Mammary epithelial cell (primary cell): ENCODE data around the gene AGTR2.

Source experiments
- CTCF ChIP-seq, 2 donors: IDR thresholded peaks in 1 of 2; conservative IDR thresholded peaks in 1 of 2; 2 replicates each; pipeline ENCODE4 v1.5.1; 2011 to 2012; ENCODE audit warnings: inconsistent platforms in 2 of 2, low read length in 2 of 2, mild to moderate bottlenecking in 2 of 2, control low read depth in 1 of 2, low read depth in 1 of 2; ENCODE audit not compliant: insufficient read depth in 1 of 2; ENCODE audit errors: extremely low read depth in 1 of 2
- EZH2 ChIP-seq: IDR thresholded peaks from 2 replicates; pipeline ENCODE4 v1.6.1; 2012; ENCODE audit warnings: low read length, inconsistent platforms, borderline replicate concordance

GRCh38 chrX:116198235-116198634 is 27.7 kb downstream of the AGTR2 start:
- TF ChIP-seq CTCF (conservative IDR thresholded peaks at IDR 0.05 in 1 of 2, IDR thresholded peaks at IDR 0.05 in 1 of 2; ENCODE audit: extremely low read depth in 1 of 2, insufficient read depth in 1 of 2, low read depth in 1 of 2, low read length in 2 of 2) (no peak), EZH2 (no peak)
